H1 (cell line): ENCODE data around the gene BRD1. TPM values are rescaled to one million over a fixed set of nuclear protein-coding genes. Genes with fewer than 3 reads are reported as not detected.

Experiments used
- CTCF ChIA-PET: fragments of 300-600 bp; sonication (Branson Sonifier 250); formaldehyde crosslinking; loops from one replicate; lab custom pipeline; 2021; ENCODE audit not compliant: partially characterized antibody; lab: Charles Lee
- POLR2A ChIA-PET: fragments of 300-600 bp; sonication (Branson Sonifier 250); formaldehyde crosslinking; loops from one replicate; lab custom pipeline; 2021; ENCODE audit warnings: inconsistent platforms; ENCODE audit not compliant: partially characterized antibody; lab: Charles Lee
- DNase-seq, 2 experiments: peaks; one replicate each; pipeline versions ENCODE4 v3.0.0 to v3.0.0-alpha.2; 2010 to 2022; ENCODE audit warnings: low spot score in 2 of 2, low read depth in 1 of 2, mixed read lengths in 1 of 2
- FAIRE-seq: peaks from 2 replicates; lab custom pipeline; 2011; peaks lifted over from hg19 to GRCh38; lab: Jason Lieb, UNC
- H2AFZ ChIP-seq: 2 replicates; pipeline ENCODE4 v1.8.1; 2012; ENCODE audit warnings: low read length, inconsistent platforms
- H2AK5ac ChIP-seq: 2 replicates; pipeline ENCODE4 v1.6.1; 2013; ENCODE audit warnings: low read depth, low read length
- H2BK120ac ChIP-seq: replicated peaks from 2 replicates; pipeline ENCODE3; 2013; ENCODE audit warnings: low read depth, low read length, inconsistent platforms
- H2BK12ac ChIP-seq: 2 replicates; pipeline ENCODE4 v1.6.1; 2013; ENCODE audit warnings: low read depth, low read length
- H2BK15ac ChIP-seq: 2 replicates; pipeline ENCODE4 v1.6.1; 2013; ENCODE audit warnings: low read length
- H2BK20ac ChIP-seq: 2 replicates; pipeline ENCODE4 v1.6.1; 2013; ENCODE audit warnings: low read length
- H2BK5ac ChIP-seq: 2 replicates; pipeline ENCODE4 v1.6.1; 2013; ENCODE audit warnings: low read depth, low read length
- H3K14ac ChIP-seq: 2 replicates; pipeline ENCODE4 v1.6.1; 2013; ENCODE audit warnings: inconsistent platforms; ENCODE audit not compliant: insufficient read length
- H3K18ac ChIP-seq: 2 replicates; pipeline ENCODE4 v1.6.1; 2013; ENCODE audit warnings: low read length; ENCODE audit errors: extremely low read depth
- H3K23ac ChIP-seq: 2 replicates; pipeline ENCODE4 v1.6.1; 2013; ENCODE audit warnings: inconsistent platforms; ENCODE audit not compliant: insufficient read length
- H3K23me2 ChIP-seq: 2 replicates; pipeline ENCODE4 v1.6.1; 2013; ENCODE audit warnings: low read depth, low read length
- H3K27ac ChIP-seq: 2 replicates; pipeline ENCODE4 v1.6.1; 2011; ENCODE audit warnings: low read depth, low read length, inconsistent platforms
- H3K27me3 ChIP-seq, 4 experiments: replicated peaks in 1 of 4; 1 replicate in 1 of 4; 2 replicates in 3 of 4; pipeline versions ENCODE4 v1.6.1 to v1.8.1; 2011 to 2013; ENCODE audit warnings: low read length in 3 of 4, mild to moderate bottlenecking in 3 of 4, inconsistent platforms in 2 of 4, mixed read lengths in 2 of 4, moderate library complexity in 1 of 4; ENCODE audit not compliant: control insufficient read depth in 3 of 4, insufficient read depth in 3 of 4; ENCODE audit errors: extremely low read depth in 1 of 4
- H3K36me3 ChIP-seq, 4 experiments: 2 replicates each; pipeline versions ENCODE4 v1.6.1 to v1.8.1; 2011 to 2013; ENCODE audit warnings: mild to moderate bottlenecking in 4 of 4, low read length in 3 of 4, moderate library complexity in 2 of 4, control low read depth in 1 of 4, inconsistent platforms in 1 of 4; ENCODE audit not compliant: insufficient read depth in 4 of 4, control insufficient read depth in 2 of 4
- H3K4ac ChIP-seq: replicated peaks from 2 replicates; pipeline ENCODE3; 2013; ENCODE audit warnings: low read length, low read depth, mixed read lengths, inconsistent platforms; ENCODE audit not compliant: insufficient read length
- H3K4me1 ChIP-seq, 4 experiments: replicated peaks in 1 of 4; 1 replicate in 1 of 4; 2 replicates in 3 of 4; pipeline versions ENCODE4 v1.6.1 to v1.8.1; 2011 to 2013; ENCODE audit warnings: low read length in 3 of 4, inconsistent platforms in 2 of 4, mixed read lengths in 1 of 4; ENCODE audit not compliant: insufficient read depth in 4 of 4, control insufficient read depth in 3 of 4
- H3K4me2 ChIP-seq, 2 experiments: 2 replicates each; pipeline versions ENCODE4 v1.6.1 to v1.8.1; 2011 to 2013; ENCODE audit warnings: low read depth in 2 of 2, low read length in 2 of 2, control low read depth in 1 of 2, inconsistent platforms in 1 of 2, mild to moderate bottlenecking in 1 of 2; ENCODE audit not compliant: insufficient read depth in 1 of 2
- H3K4me3 ChIP-seq, 4 experiments: fragments of 200-600, 300-600 bp in 1 of 4; sonication (generic), shearing (Covaris generic), sonication (Bioruptor Twin) in 1 of 4; 2 replicates each; pipeline versions ENCODE4 v1.5.1 to v1.8.1; 2011 to 2016; ENCODE audit warnings: low read length in 4 of 4, low read depth in 3 of 4, control low read depth in 2 of 4, inconsistent platforms in 2 of 4, mild to moderate bottlenecking in 2 of 4, mixed read lengths in 1 of 4, moderate library complexity in 1 of 4; ENCODE audit not compliant: insufficient read depth in 2 of 4; ENCODE audit errors: extremely low read depth in 1 of 4
- H3K56ac ChIP-seq: replicated peaks from 2 replicates; pipeline ENCODE3; 2013; ENCODE audit warnings: low read depth, mild to moderate bottlenecking, mixed read lengths, low read length, inconsistent platforms; ENCODE audit not compliant: insufficient read length
- H3K79me1 ChIP-seq: 2 replicates; pipeline ENCODE4 v1.6.1; 2013; ENCODE audit warnings: low read depth, low read length, control low read depth
- H3K79me2 ChIP-seq, 2 experiments: 2 replicates each; pipeline versions ENCODE4 v1.6.1 to v1.8.1; 2012 to 2013; ENCODE audit warnings: low read length in 2 of 2, mild to moderate bottlenecking in 2 of 2, inconsistent platforms in 1 of 2; ENCODE audit not compliant: insufficient read depth in 2 of 2, control insufficient read depth in 1 of 2
- H3K9ac ChIP-seq, 4 experiments: replicated peaks in 1 of 4; 1 replicate in 1 of 4; 2 replicates in 3 of 4; pipeline versions ENCODE4 v1.6.1 to v1.8.1; 2011 to 2013; ENCODE audit warnings: low read depth in 3 of 4, low read length in 3 of 4, control low read depth in 2 of 4, mild to moderate bottlenecking in 2 of 4, moderate library complexity in 2 of 4, inconsistent platforms in 1 of 4; ENCODE audit errors: extremely low read depth in 1 of 4
- H3K9me3 ChIP-seq, 2 experiments: 2 replicates each; pipeline versions ENCODE4 v1.6.1 to v1.8.1; 2012 to 2013; ENCODE audit warnings: mild to moderate bottlenecking in 2 of 2, moderate library complexity in 2 of 2, control low read depth in 1 of 2, inconsistent platforms in 1 of 2, low read depth in 1 of 2, low read length in 1 of 2, mixed read lengths in 1 of 2; ENCODE audit not compliant: insufficient read depth in 2 of 2
- H4K20me1 ChIP-seq, 2 experiments: replicated peaks in 1 of 2; 2 replicates each; pipeline versions ENCODE3 to v1.8.1; 2011 to 2013; ENCODE audit warnings: inconsistent platforms in 2 of 2, low read length in 2 of 2, mild to moderate bottlenecking in 1 of 2; ENCODE audit not compliant: insufficient read depth in 2 of 2, control insufficient read depth in 1 of 2
- H4K5ac ChIP-seq: 2 replicates; pipeline ENCODE4 v1.6.1; 2013; ENCODE audit warnings: low read length, low read depth, mixed read lengths, inconsistent platforms; ENCODE audit not compliant: insufficient read length
- H4K8ac ChIP-seq: 2 replicates; pipeline ENCODE4 v1.8.0; 2013; ENCODE audit warnings: mild to moderate bottlenecking, moderate library complexity, low read length, inconsistent platforms; ENCODE audit not compliant: insufficient read depth; ENCODE audit errors: extremely low read depth
- H4K91ac ChIP-seq: replicated peaks from 2 replicates; pipeline ENCODE3; 2013; ENCODE audit warnings: low read length, mixed read lengths, inconsistent platforms; ENCODE audit not compliant: insufficient read length
- SP2 ChIP-seq: IDR thresholded peaks from 2 replicates; pipeline ENCODE4 v1.6.1; 2012; ENCODE audit warnings: mild to moderate bottlenecking, low read length, inconsistent platforms
- WGBS, 2 experiments: shearing (Covaris generic) in 1 of 2; methylation state at CpG; one replicate each; pipeline versions ENCODE4 v1.1.6 to v1.1.7; 2013 to 2015; ENCODE audit warnings: low lambda C conversion rate in 2 of 2, mixed read lengths in 2 of 2, inconsistent platforms in 1 of 2, low coverage in 1 of 2, missing lambda C conversion rate in 1 of 2; ENCODE audit not compliant: insufficient replicate concordance in 2 of 2, insufficient coverage in 1 of 2, insufficient read length in 1 of 2; ENCODE audit errors: extremely low coverage in 1 of 2, missing lambda C conversion rate in 1 of 2; 5-methylcytosine and 5-hydroxymethylcytosine counted together
- polyA plus RNA-seq, 7 experiments: library from polyadenylated mRNA; depleted of rRNA in 3 of 7; stranded (reverse) in 5 of 7; unstranded in 2 of 7; fragments of >200 nt in 5 of 7; fragments of 200-250 nt in 2 of 7; gene quantifications; 1 replicate in 5 of 7; 2 replicates in 1 of 7; 4 replicates in 1 of 7; pipeline versions ENCODE4 v1.2.1 to v1.2.3, GENCODE V29; 2011 to 2013; ENCODE audit warnings: missing spikeins in 2 of 7, mixed read lengths in 2 of 7
- total RNA-seq: library from RNA; stranded (reverse); fragmentation: NEBNext Ultra II Directional; extraction: Animal tissue kit (Norgen Biotek cat#: 25700); gene quantifications from 2 replicates; pipeline ENCODE4 v1.2.1, GENCODE V29; 2021

BRD1 gene
- total and polyA plus RNA-seq, 2 of the 8 experiments (the other 6 are each of a cell fraction or from before 2014, with no cell fraction given), result 6.8 to 34.0 TPM

- Histone ChIP-seq H4K20me1 (peaks cover 30 to 33% of the 10 kb centered on the region in 2 experiments), H3K14ac (no peak overlapping the region), H3K9me3 (no peaks in the 10 kb centered on the region), H3K23me2 (no peaks in the 10 kb centered on the region), H4K5ac (no peak overlapping the region), H2BK12ac (no peak overlapping the region), H3K4ac (no peak overlapping the region), H3K4me3 (no peak overlapping the region), H3K4me1 (peaks cover 0 to 3% (median 0%) of the 10 kb centered on the region in 4 experiments; a peak in 1 of 7 replicates), H2AFZ (no peak overlapping the region), H2BK5ac (no peak overlapping the region), H3K27ac (no peak overlapping the region), H3K9ac (no peak overlapping the region), H2BK20ac (no peak overlapping the region), H3K23ac (no peak overlapping the region), H3K79me1 (peaks cover 16% of the 10 kb centered on the region), H2BK15ac (no peak overlapping the region), H4K91ac (no peak overlapping the region), H3K18ac (no peak overlapping the region), H3K27me3 (no peaks in the 10 kb centered on the region), H3K79me2 (peaks cover 3 to 60% of the 10 kb centered on the region in 2 experiments; a peak in 3 of 4 replicates), H2AK5ac (no peak overlapping the region), H4K8ac (no peak overlapping the region), H3K56ac (no peak overlapping the region), H3K36me3 (peaks cover 19 to 67% (median 48%) of the 10 kb centered on the region in 4 experiments; a peak in 7 of 8 replicates), H2BK120ac (no peak overlapping the region), H3K4me2 (no peak overlapping the region)
- DNase-seq (no peak), FAIRE-seq (no peak)
- 87% methylated on average over 10 of the region's 11 CpGs; no CpG with 5 or more reads in 1 of the 2 experiments for WGBS, 2 experiments
- no peak for TF ChIP-seq SP2
- CTCF ChIA-PET, result interaction anchor here (0.6 kb wide), 1 partner anchor 35 kb away, joined by 3 read pairs; no protein-coding TSS in a partner anchor
- POLR2A ChIA-PET, result interaction anchor here (0.8 kb wide), 1 partner anchor 19 kb away, joined by 3 read pairs; no protein-coding TSS in a partner anchor
Measured at GRCh38 chr22:49795521-49795920, 32.2 kb downstream of the BRD1 start.
